A549 treated with CpdA at 1 μM for 4 hours (cell line): ENCODE data around the gene USP1. TPM values are rescaled to one million over a fixed set of nuclear protein-coding genes. Genes with fewer than 3 reads are reported as not detected.

Source experiments
- total RNA-seq: library from RNA; stranded (reverse); fragments of 200-300 nt; extraction: Qiagen RNA extraction; gene quantifications from 5 replicates; pipeline ENCODE4 v1.2.3, GENCODE V29; 2022; ENCODE audit warnings: low read depth

USP1 gene
- 21.5 to 30.4 TPM (median 21.7 TPM) in 5 replicates for total RNA-seq

GRCh38 chr1:62436466-62437272, at the start of gene USP1:
TSS of gene USP1 (plus strand) at chr1:62437049. CDS start at chr1:62439868, 2,819 bp downstream.

Other genes with a start within 250 kb of the USP1 start
- gene L1TD1, start 242.2 kb upstream of the USP1 start, total RNA-seq, result not detected in 5 replicates
- 0.20 to 0.64 TPM (median 0.38 TPM) in 5 replicates for gene KANK4, start 117.6 kb upstream of the USP1 start, total RNA-seq
- not detected in 5 replicates for gene ANGPTL3, start 160.5 kb downstream of the USP1 start, total RNA-seq